NCI-H2171 treated with DMSO at 0.1 percent for 48 hours (cell line): Measurements from ENCODE around the gene SHISA7.
"Not testable (repeated sequence)": the region's sequence is repeated elsewhere in the genome, so short reads cannot be mapped to it uniquely, and the experiment has no call there.

Source experiments
- DNase-seq: peaks from one replicate; lab custom pipeline; 2025; lab: John Stamatoyannopoulos, UW

SHISA7 gene

DNA sequence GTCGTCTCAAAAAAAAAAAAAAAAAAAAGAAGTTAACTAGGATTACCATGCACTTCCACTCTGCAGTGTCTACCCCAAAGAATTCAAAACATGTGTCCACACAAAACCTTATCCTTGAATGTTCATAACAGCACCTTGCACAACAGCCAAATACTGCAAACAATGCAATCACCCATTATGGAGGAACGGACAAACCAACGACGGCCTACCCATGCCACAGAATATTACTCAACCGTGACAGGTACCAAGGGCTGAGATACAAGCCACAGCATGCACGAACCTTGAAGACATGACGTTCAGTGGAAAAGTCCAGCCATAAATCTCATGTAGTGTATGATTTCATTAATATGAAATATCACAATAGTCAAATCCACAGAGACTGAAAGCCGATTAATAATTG is 3.0 kb upstream of the SHISA7 start:
- DNase-seq = no peak

GRCh38 chr19:55444646-55445045 is 1.5 kb upstream of the SHISA7 start:
- no peak for DNase-seq

DNA sequence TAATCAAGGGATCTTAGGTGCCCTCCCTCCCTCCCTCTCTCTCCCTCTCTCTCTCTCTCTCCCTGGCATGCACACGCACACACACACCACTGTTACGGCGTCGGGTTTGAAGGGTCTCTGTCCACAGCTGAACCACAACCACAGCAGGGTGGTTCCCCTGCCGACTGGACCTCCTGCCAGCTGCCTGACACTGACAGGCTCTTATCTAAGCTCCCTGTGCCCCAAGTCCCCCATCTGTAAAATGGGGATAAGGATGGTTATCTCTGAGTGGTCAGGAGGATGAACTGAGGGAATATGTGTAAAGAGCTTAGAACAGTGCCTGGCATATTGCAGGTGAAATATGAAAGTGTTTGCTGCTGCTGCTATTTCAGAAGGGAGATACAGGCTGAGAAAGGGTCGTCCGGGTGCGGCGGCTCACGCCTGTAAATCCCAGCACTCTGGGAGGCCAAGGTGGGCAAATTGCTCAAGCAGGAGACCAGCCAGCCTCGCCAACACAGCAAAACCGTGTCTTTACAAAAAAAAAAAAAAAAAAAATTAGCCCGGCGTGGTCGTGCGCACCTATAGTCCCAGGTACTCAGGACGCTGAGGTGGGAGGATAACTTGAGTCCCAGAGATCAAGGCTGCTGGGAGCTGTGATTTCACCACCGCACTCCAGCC is 852 bp upstream of the SHISA7 start:
- no peak for DNase-seq

DNA sequence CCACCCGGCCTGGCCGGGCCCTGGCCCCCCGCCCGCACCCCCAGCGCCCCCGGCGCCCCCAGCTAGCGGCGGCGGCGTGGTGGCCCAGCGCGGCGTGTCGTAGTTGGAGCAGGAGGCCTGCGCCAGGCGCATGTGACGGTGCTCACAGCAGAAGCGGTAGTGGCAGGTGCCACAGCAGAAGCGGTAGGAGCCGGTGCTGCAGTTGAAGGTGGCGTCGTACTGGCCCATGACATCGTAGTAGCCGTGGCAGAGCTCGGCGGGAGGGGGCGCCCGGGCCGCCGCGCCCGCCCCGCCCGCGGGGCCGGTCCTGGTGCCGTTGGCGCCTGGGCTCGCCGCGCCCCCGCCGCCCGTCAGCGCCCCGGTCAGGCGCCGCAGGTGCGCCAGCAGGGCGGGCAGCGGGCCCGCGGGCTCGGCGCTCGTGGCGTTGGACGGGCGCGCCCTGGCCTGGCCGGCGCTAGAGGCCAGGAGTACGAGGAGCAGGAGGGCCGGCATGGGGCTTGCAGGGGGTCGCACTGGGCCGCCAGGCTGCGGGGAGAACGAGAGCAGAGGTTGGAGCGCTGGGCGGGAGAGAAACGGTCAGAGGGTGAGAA is 633 bp downstream of the SHISA7 start:
- peak; percentile 53 for DNase-seq

DNA sequence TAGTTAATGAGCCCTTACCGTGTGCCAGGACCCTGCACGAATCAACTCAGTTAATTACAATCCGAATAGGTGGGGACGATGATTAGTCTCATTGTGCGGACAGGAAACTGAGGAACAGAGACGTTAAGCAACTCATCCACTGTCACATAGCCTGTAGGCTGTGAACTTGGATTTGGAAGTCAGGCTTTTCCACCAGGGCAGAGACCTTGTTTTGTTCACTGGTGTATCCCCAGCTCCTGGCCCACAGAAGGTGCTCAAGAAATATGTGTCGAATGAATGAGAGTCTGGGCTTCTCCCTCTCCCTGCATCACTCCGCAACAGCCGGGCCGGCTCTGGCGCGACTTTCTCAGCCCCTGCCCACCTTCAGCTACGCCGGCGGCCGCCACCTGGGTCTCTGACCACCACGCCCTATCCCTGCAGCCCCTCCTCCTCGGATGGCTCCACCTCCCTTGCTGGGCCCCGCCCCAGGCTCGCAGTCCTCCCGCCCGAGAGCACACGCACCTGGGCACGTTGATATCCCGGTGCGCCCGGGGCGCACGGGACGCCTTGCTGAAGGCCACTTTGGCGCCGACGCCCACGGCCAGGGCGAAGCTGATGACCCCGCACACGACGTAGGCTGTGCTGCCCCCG is 1.3 kb downstream of the SHISA7 start:
- DNase-seq = peak; percentile 56

GRCh38 chr19:55441319-55441691 is 1.8 kb downstream of the SHISA7 start:
- DNase-seq = no peak

DNA sequence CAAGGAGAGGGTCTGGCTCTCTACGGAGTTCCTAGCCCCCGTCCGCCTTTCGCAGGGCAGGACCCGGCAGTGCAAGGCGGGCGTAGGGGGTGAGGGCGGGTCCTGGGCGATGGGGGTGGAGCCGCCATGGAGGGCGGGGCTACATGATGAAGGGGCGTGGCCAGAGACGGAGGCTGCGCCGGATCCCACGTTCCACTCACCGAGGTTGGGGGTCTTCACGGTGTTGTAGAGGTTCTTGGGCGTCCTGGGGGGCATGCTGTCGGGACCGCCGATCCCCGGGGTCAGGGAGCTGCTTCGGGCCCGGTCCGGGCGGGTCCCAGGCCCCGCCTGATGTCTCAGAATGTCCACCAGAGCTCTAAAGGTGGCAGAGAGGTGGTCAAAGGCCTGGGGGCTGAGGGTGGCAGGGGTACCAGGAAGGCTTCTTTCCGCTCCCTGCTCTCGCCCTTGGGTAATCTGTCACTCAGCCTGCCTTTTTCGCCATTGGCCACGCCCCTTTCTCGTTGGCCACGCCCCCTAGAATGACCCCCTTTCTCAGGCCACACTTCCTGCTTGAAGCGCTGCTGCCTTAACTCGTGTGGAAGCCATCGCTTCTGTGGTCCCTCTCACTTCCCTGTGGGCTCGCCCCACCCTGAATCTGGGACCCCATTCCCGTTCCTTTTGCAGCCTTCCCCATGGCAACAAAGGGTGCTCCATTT is 2.5 kb downstream of the SHISA7 start:
- no peak for DNase-seq

DNA sequence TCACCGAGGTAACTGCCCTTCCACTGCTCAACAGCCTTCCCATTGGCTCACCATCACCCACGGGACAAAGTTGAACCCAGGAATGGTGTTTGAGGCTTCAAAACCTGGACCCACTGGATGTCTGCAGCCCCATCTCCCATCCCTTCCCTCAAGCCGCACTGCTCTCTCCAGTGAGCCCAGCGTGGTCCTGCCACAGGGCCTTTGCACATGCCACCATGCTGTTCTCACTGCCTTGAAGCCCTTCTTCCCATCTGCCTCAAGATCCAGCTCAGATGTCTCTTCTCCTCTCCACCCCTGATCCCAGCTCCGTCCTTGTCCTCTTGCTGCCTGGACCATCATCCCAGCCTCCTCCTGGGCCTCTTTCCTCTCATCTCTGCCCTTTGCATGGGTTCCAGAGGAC is 4.0 kb downstream of the SHISA7 start:
- DNase-seq = no peak

DNA sequence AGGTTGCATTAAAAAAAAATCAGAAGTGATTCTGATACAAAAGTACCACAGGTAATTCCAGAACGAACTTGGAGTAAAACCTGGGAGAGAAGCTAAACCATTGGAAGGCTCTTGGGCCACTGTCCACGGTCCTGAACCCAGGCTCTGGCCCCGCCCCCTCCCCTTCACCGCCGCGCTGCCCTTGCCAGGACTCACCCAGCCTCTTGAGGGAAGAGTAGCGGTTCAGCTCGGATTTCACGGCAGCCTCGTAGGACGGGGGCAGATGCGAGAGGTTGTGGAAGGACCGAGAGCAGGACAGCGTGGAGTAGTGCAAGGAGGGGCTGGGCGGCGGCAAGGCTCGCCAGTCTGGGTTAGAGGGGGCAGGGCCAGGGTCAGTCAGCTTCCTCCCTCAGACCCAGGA is 5.7 kb downstream of the SHISA7 start:
- DNase-seq = peak; percentile 25

DNA sequence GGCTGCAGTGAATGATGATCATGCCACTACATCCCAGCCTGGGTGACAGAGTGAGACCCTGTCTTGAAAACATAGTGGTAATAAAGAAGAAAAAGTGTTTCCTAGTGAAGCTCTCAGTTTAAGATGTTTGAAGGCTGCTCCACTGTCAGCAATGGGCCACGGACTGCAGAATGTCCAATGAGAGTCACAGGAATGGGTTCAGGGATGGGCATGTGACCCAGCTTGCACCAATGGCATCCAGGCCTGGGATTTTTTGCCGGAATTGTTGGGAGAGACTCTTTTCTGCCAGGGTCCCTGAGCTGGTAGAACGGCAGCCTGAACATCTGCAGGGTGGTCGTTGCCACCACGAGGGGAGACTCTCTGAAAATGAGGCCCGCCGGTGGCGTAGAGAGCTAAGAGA is 6.3 kb downstream of the SHISA7 start:
- DNase-seq = no peak

DNA sequence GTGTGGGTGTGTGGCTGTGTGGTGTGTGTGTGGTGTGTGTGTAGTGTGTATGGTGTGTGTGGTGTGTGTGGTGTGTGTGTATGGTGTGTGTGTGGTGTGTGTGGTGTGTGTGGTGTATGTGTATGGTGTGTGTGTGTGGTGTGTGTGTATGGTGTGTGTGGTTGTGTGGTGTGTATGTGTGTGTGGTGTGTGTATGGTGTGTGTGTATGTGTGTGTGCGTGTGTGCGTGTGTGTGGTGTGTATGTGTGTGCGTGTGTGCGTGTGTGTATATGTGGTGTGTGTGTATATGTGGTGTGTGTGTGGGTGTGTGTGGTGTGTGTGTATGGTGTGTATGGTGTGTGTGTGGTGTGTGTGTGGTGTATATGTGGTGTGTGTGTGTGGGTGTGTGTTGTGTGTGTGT is 8.1 kb downstream of the SHISA7 start:
- no peak for DNase-seq

- DNase-seq = no peak
Measured at GRCh38 chr19:55434356-55434919, 8.7 kb downstream of the SHISA7 start.

DNA sequence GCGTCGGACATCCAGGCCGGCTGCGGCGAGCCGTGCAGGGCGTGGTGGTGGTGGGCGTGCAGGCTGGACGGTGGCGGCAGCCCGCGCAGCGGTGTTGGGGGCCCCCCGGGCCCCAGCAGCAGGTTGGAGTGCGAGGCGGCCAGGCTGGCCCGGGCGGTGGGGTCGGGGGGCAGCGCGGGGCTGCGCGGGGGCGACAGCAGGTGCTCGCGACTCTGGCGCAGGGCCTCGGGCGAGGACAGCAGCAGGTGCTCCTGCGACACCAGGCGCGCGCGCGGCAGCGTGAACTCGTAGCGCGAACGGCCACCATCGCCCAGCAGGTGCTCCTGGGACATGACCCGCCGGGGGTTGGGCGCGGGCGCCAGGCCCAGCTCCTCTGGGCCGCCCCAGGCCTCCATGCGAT is 9.8 kb downstream of the SHISA7 start:
- DNase-seq = no peak

- no peak for DNase-seq
Measured at GRCh38 chr19:55432241-55432959, 10.7 kb downstream of the SHISA7 start.

GRCh38 chr19:55431183-55431582 is 11.9 kb downstream of the SHISA7 start:
- DNase-seq = no peak

- no peak for DNase-seq
Measured at GRCh38 chr19:55426042-55426441, 17.1 kb downstream of the SHISA7 start.

GRCh38 chr19:55424518-55424917 is 18.6 kb downstream of the SHISA7 start:
- no peak for DNase-seq

- DNase-seq = peak; percentile 43
Measured at GRCh38 chr19:55423225-55424005, 19.7 kb downstream of the SHISA7 start.

GRCh38 chr19:55421281-55421680 is 21.8 kb downstream of the SHISA7 start:
- DNase-seq = not testable (repeated sequence)

GRCh38 chr19:55419624-55420236 is 23.4 kb downstream of the SHISA7 start:
- DNase-seq = no peak

DNA sequence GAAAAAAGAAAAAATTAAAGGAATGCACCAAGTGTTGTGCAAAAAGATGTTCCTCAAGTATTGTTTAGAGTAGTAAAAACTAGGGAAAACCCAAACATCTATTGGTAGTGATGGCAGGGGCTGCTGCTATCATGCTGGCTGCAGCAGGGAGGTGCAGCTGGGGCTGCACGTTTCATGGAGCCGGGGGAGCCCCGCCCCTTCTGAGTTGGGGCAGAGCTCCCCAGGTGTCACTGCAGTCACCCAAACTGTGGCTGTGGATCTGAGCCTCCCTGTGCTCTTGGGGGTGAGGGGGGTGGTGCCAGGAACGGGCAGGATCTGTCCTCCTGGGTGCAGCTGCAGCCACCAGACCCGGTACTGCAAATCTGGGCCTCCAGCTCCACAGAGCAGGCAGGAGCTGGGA is 24.0 kb downstream of the SHISA7 start:
- no peak for DNase-seq
